ENCODE data around the gene FAM181A.

FAM181A gene

DNA sequence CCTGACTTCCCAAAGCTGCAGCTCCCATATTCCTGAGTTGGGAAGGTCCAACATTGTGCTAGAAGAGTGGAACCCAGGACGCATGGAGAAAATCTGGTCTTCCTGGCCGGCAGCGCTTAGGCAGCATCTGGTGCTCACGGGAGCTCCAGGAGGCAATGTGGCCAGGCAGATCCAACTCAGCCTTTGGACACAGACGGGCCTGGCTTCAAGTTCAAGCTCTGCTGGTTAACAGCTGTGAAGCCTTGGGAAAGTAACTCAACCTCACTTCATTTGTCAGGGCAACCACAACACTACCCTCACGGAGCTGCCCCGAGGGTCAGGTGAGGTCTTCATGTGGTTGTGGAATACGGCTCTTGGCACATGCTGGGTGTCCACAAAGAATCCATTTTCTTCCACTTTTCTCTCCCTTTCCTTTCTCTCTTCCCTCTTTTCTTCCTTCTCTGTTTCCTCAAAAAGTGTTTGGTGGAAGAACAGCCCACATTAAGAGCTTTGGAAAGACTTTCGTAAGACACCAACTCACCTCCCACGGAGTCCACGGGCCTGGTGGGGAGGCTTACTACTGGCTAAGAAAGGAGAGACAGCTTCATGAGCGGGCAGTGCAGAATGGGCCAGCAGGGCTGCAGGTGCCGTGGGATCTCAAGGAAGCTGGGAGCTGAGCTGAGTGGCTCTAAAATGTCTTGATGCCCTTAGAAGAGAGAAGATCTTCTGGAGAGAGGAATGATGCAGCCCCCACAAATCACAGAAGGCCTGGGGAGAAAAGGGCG lies 2.4 kb upstream of the FAM181A start:
- TF ChIP-seq, protein P1, sequence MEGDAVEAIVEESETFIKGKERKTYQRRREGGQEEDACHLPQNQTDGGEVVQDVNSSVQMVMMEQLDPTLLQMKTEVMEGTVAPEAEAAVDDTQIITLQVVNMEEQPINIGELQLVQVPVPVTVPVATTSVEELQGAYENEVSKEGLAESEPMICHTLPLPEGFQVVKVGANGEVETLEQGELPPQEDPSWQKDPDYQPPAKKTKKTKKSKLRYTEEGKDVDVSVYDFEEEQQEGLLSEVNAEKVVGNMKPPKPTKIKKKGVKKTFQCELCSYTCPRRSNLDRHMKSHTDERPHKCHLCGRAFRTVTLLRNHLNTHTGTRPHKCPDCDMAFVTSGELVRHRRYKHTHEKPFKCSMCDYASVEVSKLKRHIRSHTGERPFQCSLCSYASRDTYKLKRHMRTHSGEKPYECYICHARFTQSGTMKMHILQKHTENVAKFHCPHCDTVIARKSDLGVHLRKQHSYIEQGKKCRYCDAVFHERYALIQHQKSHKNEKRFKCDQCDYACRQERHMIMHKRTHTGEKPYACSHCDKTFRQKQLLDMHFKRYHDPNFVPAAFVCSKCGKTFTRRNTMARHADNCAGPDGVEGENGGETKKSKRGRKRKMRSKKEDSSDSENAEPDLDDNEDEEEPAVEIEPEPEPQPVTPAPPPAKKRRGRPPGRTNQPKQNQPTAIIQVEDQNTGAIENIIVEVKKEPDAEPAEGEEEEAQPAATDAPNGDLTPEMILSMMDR (IDR thresholded peaks at IDR 0.05; ENCODE audit: low read depth, low read length), result no peak
- no peak for DNase-seq (ENCODE audit: extremely low read depth, low read depth)

DNA sequence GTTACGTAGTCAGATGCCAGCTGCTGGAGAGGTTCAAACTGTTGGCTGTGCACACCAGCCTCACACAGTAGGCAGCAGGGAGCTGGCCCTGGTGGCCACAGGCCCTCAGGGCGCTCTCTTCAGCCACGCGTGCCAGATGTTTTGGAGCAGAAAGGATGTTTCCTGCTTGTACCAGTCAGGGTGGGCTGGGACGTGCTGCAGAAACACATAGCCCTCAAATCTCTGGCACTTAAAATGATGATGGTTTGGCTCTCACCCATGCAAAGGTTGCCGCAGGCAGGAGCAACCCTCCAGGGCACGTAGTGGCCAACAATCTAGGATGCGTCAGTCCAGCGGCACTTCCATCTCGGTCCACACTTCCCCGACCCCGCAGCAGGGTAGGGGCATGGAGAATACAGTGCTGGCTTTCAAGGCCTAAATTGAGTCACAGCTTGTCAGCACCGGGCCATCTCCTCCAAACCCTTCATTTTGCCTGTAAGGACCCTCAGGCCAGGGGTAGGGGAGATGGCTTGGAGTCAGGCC lies 1.7 kb upstream of the FAM181A start:
- no peak for DNase-seq (ENCODE audit: extremely low read depth, low read depth)
- TF ChIP-seq, protein P1 (IDR thresholded peaks at IDR 0.05; ENCODE audit: low read depth, low read length), result no peak

DNA sequence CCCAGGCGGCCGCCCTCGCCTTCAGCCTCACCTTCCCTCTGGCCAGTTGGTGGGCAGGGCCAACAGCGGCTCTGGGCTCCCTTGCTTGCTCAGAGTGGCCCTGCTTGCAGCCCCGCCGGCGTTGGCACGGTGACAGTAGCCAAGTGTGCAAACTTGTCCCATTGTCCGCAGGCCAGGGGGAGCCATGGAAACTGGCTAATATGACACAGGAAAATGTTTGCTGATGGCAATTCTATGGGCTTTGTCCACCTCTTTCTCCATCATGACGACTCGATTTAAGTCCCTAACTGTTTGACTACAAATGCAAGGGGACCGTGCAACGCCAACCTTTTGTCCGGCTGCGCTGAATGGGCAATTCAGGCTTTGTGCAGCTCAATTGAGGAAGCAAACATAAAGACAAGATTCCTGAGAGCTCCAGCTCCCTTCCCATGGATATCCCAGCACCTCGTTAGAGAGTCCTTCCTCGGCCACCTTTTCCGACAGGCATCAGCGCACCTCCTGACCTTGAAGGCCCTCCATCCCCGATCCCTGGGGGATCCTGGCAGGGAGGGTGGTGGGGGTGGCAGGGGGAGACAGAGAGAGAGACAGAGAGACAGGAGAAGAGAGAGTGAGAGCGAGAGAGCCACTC lies 785 bp upstream of the FAM181A start:
- DNase-seq (ENCODE audit: extremely low read depth, low read depth), result no peak
- TF ChIP-seq, protein P1 (IDR thresholded peaks at IDR 0.05; ENCODE audit: low read depth, low read length), result no peak

DNA sequence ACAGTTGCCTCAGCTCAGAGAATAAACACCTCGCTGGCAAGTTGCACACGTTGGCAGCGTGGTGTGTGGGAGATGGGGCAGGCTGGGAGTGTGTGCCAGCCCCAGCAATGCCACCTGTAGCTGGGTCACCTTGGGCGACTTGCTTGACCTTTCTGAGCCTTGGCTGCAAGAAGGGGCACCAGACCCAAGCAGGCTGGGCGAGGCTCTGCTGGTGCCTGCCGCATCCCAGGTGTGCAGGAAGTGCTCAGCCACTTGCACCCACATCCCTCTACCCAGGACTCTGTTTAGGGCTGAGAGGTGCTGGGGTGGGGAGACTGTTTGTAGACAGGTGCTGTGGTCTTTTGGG lies 629 bp downstream of the FAM181A start:
- TF ChIP-seq, protein P1 (IDR thresholded peaks at IDR 0.05; ENCODE audit: low read depth, low read length), result no peak
- no peak for DNase-seq (ENCODE audit: extremely low read depth, low read depth)

DNA sequence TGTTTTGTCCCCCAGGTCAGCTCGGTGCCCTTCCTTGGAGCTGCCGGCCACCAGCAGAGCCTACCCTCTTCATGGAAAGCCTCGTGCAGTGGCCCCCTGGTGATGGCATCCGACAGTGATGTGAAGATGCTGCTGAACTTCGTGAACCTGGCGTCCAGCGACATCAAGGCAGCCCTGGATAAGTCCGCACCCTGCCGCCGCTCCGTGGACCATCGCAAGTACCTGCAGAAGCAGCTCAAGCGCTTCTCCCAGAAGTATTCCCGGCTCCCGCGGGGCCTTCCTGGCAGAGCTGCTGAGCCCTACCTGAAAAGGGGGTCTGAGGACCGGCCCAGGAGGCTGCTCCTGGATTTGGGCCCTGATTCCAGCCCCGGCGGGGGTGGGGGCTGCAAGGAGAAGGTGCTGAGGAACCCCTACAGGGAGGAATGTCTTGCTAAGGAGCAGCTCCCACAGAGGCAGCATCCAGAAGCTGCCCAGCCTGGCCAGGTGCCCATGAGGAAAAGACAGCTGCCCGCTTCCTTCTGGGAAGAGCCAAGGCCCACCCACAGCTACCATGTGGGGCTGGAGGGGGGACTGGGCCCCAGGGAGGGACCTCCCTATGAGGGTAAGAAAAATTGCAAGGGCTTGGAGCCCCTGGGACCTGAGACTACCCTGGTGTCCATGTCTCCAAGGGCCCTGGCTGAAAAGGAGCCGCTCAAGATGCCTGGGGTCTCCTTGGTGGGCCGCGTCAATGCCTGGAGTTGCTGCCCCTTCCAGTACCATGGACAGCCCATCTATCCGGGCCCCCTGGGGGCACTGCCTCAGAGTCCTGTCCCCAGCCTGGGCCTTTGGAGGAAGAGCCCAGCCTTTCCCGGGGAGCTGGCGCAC lies 1.3 kb downstream of the FAM181A start:
- TF ChIP-seq, protein P1 (IDR thresholded peaks at IDR 0.05; ENCODE audit: low read depth, low read length), result no peak
- no peak for DNase-seq (ENCODE audit: extremely low read depth, low read depth)

DNA sequence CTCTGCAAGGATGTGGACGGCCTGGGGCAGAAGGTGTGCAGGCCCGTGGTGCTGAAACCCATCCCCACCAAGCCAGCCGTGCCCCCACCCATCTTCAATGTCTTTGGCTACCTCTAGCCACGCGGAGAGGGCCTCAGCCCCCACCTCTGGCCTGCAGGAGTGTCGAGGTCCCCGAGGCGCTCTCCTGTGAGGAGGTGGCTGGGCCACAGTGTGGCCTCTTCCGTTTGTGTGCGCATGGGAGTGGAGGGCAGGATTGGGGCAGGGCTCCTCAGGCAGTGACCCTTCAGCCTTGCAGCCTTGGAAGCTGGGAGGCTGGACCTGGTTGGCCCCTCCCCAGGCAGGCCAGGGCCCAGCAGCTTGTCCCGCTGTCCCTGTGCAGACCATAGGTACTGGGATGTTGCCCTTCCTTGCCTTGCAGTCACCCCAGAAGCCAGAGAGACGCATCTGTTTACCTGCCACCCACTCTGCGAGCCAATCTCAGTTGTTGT lies 1.9 kb downstream of the FAM181A start:
- TF ChIP-seq, protein P1 (IDR thresholded peaks at IDR 0.05; ENCODE audit: low read depth, low read length), result no peak
- DNase-seq (ENCODE audit: extremely low read depth, low read depth), result no peak
